Measurements from ENCODE around the gene PTRHD1. TPM values are rescaled to one million over a fixed set of nuclear protein-coding genes. Genes with fewer than 3 reads are reported as not detected.

PTRHD1 gene
- total and polyA plus RNA-seq, 2 of the 8 experiments (the other 6 are each of a cell fraction or from before 2014, with no cell fraction given): 46.2 to 91.9 TPM

DNA sequence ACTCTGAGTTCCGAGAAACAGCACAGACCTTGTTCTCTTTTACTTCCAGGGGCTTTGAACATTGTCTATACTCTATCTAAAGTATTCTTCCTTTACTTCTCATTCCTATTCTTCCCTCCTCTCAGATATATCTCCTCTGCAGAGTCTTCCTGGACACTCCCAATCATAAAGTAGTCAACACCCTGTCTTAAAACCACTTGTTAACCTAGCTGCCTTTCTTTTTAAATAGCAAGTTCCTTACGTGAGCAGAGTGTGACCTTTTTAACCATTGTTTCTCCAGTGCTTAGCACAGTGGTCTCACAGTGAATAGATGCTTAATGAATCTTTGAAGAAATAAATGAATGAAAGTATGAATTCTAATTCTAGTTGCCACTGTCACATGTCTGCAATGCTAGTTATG, 47.4 kb downstream of the PTRHD1 start:
- no peaks in the 10 kb centered on the region for H4K20me1 ChIP-seq (replicated peaks in 1 of 2; ENCODE audit: control insufficient read depth in 1 of 2, insufficient read depth in 2 of 2, low read length in 2 of 2)
- no peaks in the 10 kb centered on the region for H3K79me2 ChIP-seq (ENCODE audit: control insufficient read depth in 1 of 2, insufficient read depth in 2 of 2, low read length in 2 of 2)
- H3K4me3 ChIP-seq (ENCODE audit: extremely low read depth in 1 of 4, insufficient read depth in 2 of 4, low read depth in 3 of 4, low read length in 4 of 4): no peak overlapping the region
- H3K4me1 ChIP-seq (replicated peaks in 1 of 4; ENCODE audit: control insufficient read depth in 3 of 4, insufficient read depth in 4 of 4, low read length in 3 of 4): no peaks in the 10 kb centered on the region
- H2BK20ac ChIP-seq (ENCODE audit: low read length): no peak overlapping the region
- no peak overlapping the region for H3K18ac ChIP-seq (ENCODE audit: extremely low read depth, low read length)
- no peak overlapping the region for H2AFZ ChIP-seq (ENCODE audit: low read length)
- peaks cover 2% of the 10 kb centered on the region; the same call in 1 of the 2 replicates for H3K23me2 ChIP-seq (ENCODE audit: low read depth, low read length)
- no peak overlapping the region for H3K56ac ChIP-seq (replicated peaks; ENCODE audit: insufficient read length, low read depth, low read length)
- H4K91ac ChIP-seq (replicated peaks; ENCODE audit: insufficient read length, low read length): no peak overlapping the region
- no peak overlapping the region for H2BK120ac ChIP-seq (replicated peaks; ENCODE audit: low read depth, low read length)
- CTCF ChIA-PET (ENCODE audit: partially characterized antibody): interaction anchor here (0.6 to 1.6 kb wide), 3 partner anchors 8 to 378 kb away, joined by 3 to 4 read pairs (median 4); no protein-coding TSS in a partner anchor
- H3K27me3 ChIP-seq (replicated peaks in 1 of 4; ENCODE audit: control insufficient read depth in 3 of 4, extremely low read depth in 1 of 4, insufficient read depth in 3 of 4, low read length in 3 of 4): no peaks in the 10 kb centered on the region
- H3K14ac ChIP-seq (ENCODE audit: insufficient read length): no peak overlapping the region
- H2BK15ac ChIP-seq (ENCODE audit: low read length): no peak overlapping the region
- no peak overlapping the region for H3K27ac ChIP-seq (ENCODE audit: low read depth, low read length)
- no peak overlapping the region for H2BK12ac ChIP-seq (ENCODE audit: low read depth, low read length)
- peaks cover 0 to 5% (median 2%) of the 10 kb centered on the region in 4 experiments; a peak in 3 of 8 replicates for H3K36me3 ChIP-seq (ENCODE audit: control insufficient read depth in 2 of 4, insufficient read depth in 4 of 4, low read length in 3 of 4)
- no peak overlapping the region for H3K9ac ChIP-seq (replicated peaks in 1 of 4; ENCODE audit: extremely low read depth in 1 of 4, low read depth in 3 of 4, low read length in 3 of 4)
- H3K23ac ChIP-seq (ENCODE audit: insufficient read length): no peak overlapping the region
- no peak overlapping the region for H2AK5ac ChIP-seq (ENCODE audit: low read depth, low read length)
- POLR2A ChIA-PET (ENCODE audit: partially characterized antibody): no interaction called here
- H4K8ac ChIP-seq (ENCODE audit: extremely low read depth, insufficient read depth, low read length): no peak overlapping the region
- no peaks in the 10 kb centered on the region for H3K9me3 ChIP-seq (ENCODE audit: insufficient read depth in 2 of 2, low read depth in 1 of 2, low read length in 1 of 2)
- no peak overlapping the region for H4K5ac ChIP-seq (ENCODE audit: insufficient read length, low read depth, low read length)
- no peak overlapping the region for H2BK5ac ChIP-seq (ENCODE audit: low read depth, low read length)
- no peaks in the 10 kb centered on the region for H3K79me1 ChIP-seq (ENCODE audit: low read depth, low read length)
- TF ChIP-seq, protein P1, sequence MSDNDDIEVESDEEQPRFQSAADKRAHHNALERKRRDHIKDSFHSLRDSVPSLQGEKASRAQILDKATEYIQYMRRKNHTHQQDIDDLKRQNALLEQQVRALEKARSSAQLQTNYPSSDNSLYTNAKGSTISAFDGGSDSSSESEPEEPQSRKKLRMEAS (IDR thresholded peaks at IDR 0.05): no peak
- no peak overlapping the region for H3K4ac ChIP-seq (replicated peaks; ENCODE audit: insufficient read length, low read depth, low read length)
- H3K4me2 ChIP-seq (ENCODE audit: insufficient read depth in 1 of 2, low read depth in 2 of 2, low read length in 2 of 2): no peak overlapping the region
- FAIRE-seq (no peak), DNase-seq (ENCODE audit: low read depth in 1 of 2, low spot score in 2 of 2) (no peak)
- WGBS, 2 experiments (ENCODE audit: extremely low coverage in 1 of 2, insufficient coverage in 1 of 2, insufficient read length in 1 of 2, insufficient replicate concordance in 2 of 2, low coverage in 1 of 2, low lambda C conversion rate in 2 of 2, missing lambda C conversion rate in 1 of 2): 92% methylated on average over 2 of the region's 2 CpGs; no CpG with 5 or more reads in 1 of the 2 experiments
